Spleen (tissue), 11 donors: ENCODE results near the gene BRCA2. TPM values are rescaled to one million over a fixed set of nuclear protein-coding genes. Genes with fewer than 3 reads are reported as not detected.

ENCODE experiments used
- DNase-seq: peaks from one replicate; pipeline ENCODE4 v3.0.0-alpha.2; 2020
- H3K27ac ChIP-seq, 8 donors: fragments of 200-600 bp; sonication (generic) in 7 of 8; 1 replicate in 4 of 8; 2 replicates in 4 of 8; pipeline versions ENCODE4 v1.5.0 to v1.8.0; 2016 to 2021; ENCODE audit warnings: inconsistent platforms in 4 of 8, mild to moderate bottlenecking in 4 of 8, moderate library complexity in 1 of 8
- H3K27me3 ChIP-seq, 7 donors: fragments of 200-600 bp; sonication (generic) in 6 of 7; replicated peaks in 1 of 7; 1 replicate in 4 of 7; 2 replicates in 3 of 7; pipeline versions ENCODE4 v1.5.0 to v1.8.0; 2016 to 2021; ENCODE audit warnings: inconsistent platforms in 3 of 7, mild to moderate bottlenecking in 1 of 7
- H3K36me3 ChIP-seq, 6 donors: fragments of 200-600 bp; sonication (generic) in 5 of 6; 1 replicate in 4 of 6; 2 replicates in 2 of 6; pipeline versions ENCODE4 v1.5.0 to v1.8.0; 2016 to 2021; ENCODE audit warnings: inconsistent platforms in 2 of 6
- H3K4me1 ChIP-seq, 6 donors: fragments of 200-600 bp; sonication (generic) in 5 of 6; 1 replicate in 3 of 6; 2 replicates in 3 of 6; pipeline versions ENCODE4 v1.5.0 to v1.8.0; 2016 to 2021; ENCODE audit warnings: inconsistent platforms in 3 of 6
- H3K4me3 ChIP-seq, 8 donors: fragments of 200-600 bp; sonication (generic) in 7 of 8; 1 replicate in 4 of 8; 2 replicates in 4 of 8; pipeline versions ENCODE4 v1.5.0 to v1.8.0; 2016 to 2021; ENCODE audit warnings: inconsistent platforms in 4 of 8, mild to moderate bottlenecking in 4 of 8, moderate library complexity in 2 of 8
- H3K9me3 ChIP-seq, 8 donors: fragments of 200-600 bp; sonication (generic) in 7 of 8; 1 replicate in 4 of 8; 2 replicates in 4 of 8; pipeline versions ENCODE4 v1.5.0 to v1.8.0; 2016 to 2021; ENCODE audit warnings: inconsistent platforms in 4 of 8
- POLR2A ChIP-seq, 3 donors: fragments of 450-650 bp; IDR thresholded peaks; one replicate each; pipeline ENCODE4 v1.5.1; 2017; ENCODE audit warnings: antibody characterized with exemption in 3 of 3, mild to moderate bottlenecking in 1 of 3
- POLR2AphosphoS5 ChIP-seq, 3 donors: sonication (generic); formaldehyde crosslinking; IDR thresholded peaks; one replicate each; pipeline ENCODE4 v1.5.1; 2017; ENCODE audit warnings: antibody characterized with exemption in 3 of 3
- WGBS, 5 donors: extraction: QIAGEN DNeasy Blood & Tissue Kit in 3 of 5; methylation state at CpG; one replicate each; pipeline versions ENCODE4 v1.1.5 to v1.1.7; 2013 to 2018; 5-methylcytosine and 5-hydroxymethylcytosine counted together
- intact Hi-C: fragments of 100-400 bp; cut with DNase I; formaldehyde crosslinking; loops from one replicate; pipeline ENCODE4 v1.15.0; 2023; ENCODE audit warnings: low total_unique reads
- polyA plus RNA-seq, 3 donors: library from polyadenylated mRNA; stranded (reverse); fragments of 200-250 nt; gene quantifications; one replicate each; pipeline ENCODE4 v1.2.1, GENCODE V29; 2013
- total RNA-seq, 7 donors: library from RNA; depleted of rRNA in 3 of 7; stranded (reverse); fragments of >200 nt in 3 of 7; fragmentation: NEBNext Ultra II Directional in 4 of 7; extraction: Animal tissue kit (Norgen Biotek cat#: 25700) in 4 of 7; gene quantifications; one replicate each; pipeline versions ENCODE4 v1.1.0 to v1.2.1, GENCODE V29; 2016 to 2021
- TF ChIP-seq, protein P1 (sequence below), 11 experiments: fragments of 200-600 bp in 7 of 11; fragments of 450-650 bp in 4 of 11; sonication (generic) in 4 of 11; IDR thresholded peaks in 8 of 11; conservative IDR thresholded peaks in 3 of 11; 1 replicate in 7 of 11; 2 replicates in 4 of 11; pipeline versions ENCODE4 v1.4.0 to v1.8.0; 2016 to 2021; ENCODE audit warnings: antibody characterized with exemption in 11 of 11, inconsistent platforms in 4 of 11, mild to moderate bottlenecking in 1 of 11
- donor health status: healthy with polysubstance abuse.
- donor health status: DM: no; HTN: no; CAD: no; lungs with moderate emphysema.
- donor health status: DM: no; HTN: no; CAD: no.
- donor health status: Bipolar disorder and iron deficiency.
- donor health status: healthy.
- donor health status: DM: no; HTN: no; CAD: no.
- donor health status: DM: yes; HTN: yes; CAD: no.

The BRCA2 gene
- total and polyA plus RNA-seq, 10 donors = 0.35 to 11.2 (median 6.1) TPM

DNA sequence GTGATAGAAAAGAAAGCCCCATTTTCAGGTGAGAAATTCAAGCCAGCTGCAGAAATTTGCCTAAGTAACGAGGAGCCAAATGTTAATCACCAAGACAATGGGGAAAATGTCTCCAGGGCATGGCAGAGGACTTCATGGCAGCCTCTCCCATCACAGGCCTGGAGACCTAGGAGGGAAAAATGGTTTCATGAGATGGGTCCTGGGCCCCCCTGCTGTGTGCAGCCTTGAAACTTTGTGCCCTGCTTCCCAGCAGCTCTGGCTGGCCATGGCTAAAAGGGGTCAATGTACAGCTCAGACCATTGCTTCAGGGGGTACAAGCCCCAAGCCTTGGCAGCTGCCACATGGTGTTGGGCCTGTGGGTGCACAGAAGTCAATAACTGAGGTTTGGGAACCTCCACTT, 102.7 kb downstream of the BRCA2 start:
- intact Hi-C loops = no loop called here
- H3K36me3 ChIP-seq = peaks cover 0 to 39% (median 9%) of the 10 kb centered on the region in 6 donors
- no peak overlapping the region for H3K4me3 ChIP-seq
- H3K9me3 ChIP-seq = peaks cover 0 to 17% (median 12%) of the 10 kb centered on the region in 8 donors
- peaks cover 0 to 9% (median 0%) of the 10 kb centered on the region in 6 donors for H3K4me1 ChIP-seq
- 91 to 100% (median 97%) methylated on average over 1 of the region's 1 CpG for WGBS, 5 donors
- H3K27me3 ChIP-seq = no peaks in the 10 kb centered on the region
- TF ChIP-seq POLR2AphosphoS5 (IDR thresholded peaks at IDR 0.05) (no peak), POLR2A (IDR thresholded peaks at IDR 0.05) (no peak)
- TF ChIP-seq, protein P1, sequence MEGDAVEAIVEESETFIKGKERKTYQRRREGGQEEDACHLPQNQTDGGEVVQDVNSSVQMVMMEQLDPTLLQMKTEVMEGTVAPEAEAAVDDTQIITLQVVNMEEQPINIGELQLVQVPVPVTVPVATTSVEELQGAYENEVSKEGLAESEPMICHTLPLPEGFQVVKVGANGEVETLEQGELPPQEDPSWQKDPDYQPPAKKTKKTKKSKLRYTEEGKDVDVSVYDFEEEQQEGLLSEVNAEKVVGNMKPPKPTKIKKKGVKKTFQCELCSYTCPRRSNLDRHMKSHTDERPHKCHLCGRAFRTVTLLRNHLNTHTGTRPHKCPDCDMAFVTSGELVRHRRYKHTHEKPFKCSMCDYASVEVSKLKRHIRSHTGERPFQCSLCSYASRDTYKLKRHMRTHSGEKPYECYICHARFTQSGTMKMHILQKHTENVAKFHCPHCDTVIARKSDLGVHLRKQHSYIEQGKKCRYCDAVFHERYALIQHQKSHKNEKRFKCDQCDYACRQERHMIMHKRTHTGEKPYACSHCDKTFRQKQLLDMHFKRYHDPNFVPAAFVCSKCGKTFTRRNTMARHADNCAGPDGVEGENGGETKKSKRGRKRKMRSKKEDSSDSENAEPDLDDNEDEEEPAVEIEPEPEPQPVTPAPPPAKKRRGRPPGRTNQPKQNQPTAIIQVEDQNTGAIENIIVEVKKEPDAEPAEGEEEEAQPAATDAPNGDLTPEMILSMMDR (IDR thresholded peaks at IDR 0.05 in 8 of 11, conservative IDR thresholded peaks at IDR 0.05 in 3 of 11) = no peak
- no peak for DNase-seq
- H3K27ac ChIP-seq = no peak overlapping the region

DNA sequence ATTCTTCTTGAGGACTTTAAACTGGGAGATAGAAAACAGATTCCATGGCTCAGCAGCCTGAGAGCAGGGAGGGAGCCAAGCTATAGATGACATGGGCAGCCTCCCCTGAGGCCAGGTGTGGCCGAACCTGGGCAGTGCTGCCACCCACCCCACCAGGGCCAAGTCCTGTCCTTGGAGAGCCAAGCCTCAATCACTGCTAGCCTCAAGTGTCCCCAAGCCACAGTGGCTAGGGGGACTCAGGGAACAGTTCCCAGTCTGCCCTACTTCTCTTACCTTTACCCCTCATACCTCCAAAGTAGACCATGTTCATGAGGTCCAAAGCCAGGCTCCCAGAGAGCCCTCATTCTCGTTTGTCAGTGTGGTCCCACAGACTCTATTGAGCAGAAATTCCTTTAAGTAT, 104.6 kb downstream of the BRCA2 start:
- peak in 1 of 3 donors; percentile 17 for TF ChIP-seq POLR2AphosphoS5 (IDR thresholded peaks at IDR 0.05)
- no peak for TF ChIP-seq POLR2A (IDR thresholded peaks at IDR 0.05)
- TF ChIP-seq, protein P1 (IDR thresholded peaks at IDR 0.05 in 8 of 11, conservative IDR thresholded peaks at IDR 0.05 in 3 of 11) = no peak
- peaks cover 0 to 44% (median 9%) of the 10 kb centered on the region in 6 donors for H3K36me3 ChIP-seq
- WGBS, 5 donors = 97 to 100% (median 99%) methylated on average over 2 of the region's 2 CpGs
- intact Hi-C loops = no loop called here
- H3K4me1 ChIP-seq = peaks cover 0 to 28% (median 12%) of the 10 kb centered on the region in 6 donors
- H3K9me3 ChIP-seq = peaks cover 0 to 17% (median 12%) of the 10 kb centered on the region in 8 donors
- no peak overlapping the region for H3K27ac ChIP-seq
- H3K4me3 ChIP-seq = no peak overlapping the region
- DNase-seq = no peak
- H3K27me3 ChIP-seq = no peaks in the 10 kb centered on the region

DNA sequence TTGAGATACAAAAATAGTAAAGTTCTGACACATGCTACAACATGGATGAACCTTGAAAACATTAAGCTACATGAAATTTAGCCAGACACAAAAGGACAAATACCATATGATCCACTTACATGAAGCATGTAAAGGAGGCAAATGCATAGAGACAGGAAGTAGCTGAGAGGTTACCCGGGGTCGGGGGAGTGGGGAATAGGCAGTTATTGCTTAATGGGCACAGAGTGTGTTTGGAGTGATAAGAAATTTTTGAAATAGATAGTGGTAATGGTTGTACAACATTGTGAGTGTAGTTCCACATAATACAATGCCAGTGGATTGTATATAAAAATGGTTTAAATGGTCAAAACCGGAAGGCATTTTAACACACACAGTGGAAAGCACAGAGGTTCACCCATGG, 108.3 kb downstream of the BRCA2 start:
- H3K36me3 ChIP-seq = peaks cover 0 to 36% (median 9%) of the 10 kb centered on the region in 6 donors
- no peaks in the 10 kb centered on the region for H3K27me3 ChIP-seq
- no peak for DNase-seq
- H3K4me1 ChIP-seq = peaks cover 9 to 55% (median 32%) of the 10 kb centered on the region in 6 donors
- H3K27ac ChIP-seq = peak overlapping the region in 1 of 8 donors; percentile 15
- TF ChIP-seq POLR2A (IDR thresholded peaks at IDR 0.05) = no peak
- TF ChIP-seq, protein P1 (IDR thresholded peaks at IDR 0.05 in 8 of 11, conservative IDR thresholded peaks at IDR 0.05 in 3 of 11) = no peak
- no peak for TF ChIP-seq POLR2AphosphoS5 (IDR thresholded peaks at IDR 0.05)
- intact Hi-C loops = no loop called here
- no peak overlapping the region for H3K4me3 ChIP-seq
- H3K9me3 ChIP-seq = peaks cover 0 to 16% (median 12%) of the 10 kb centered on the region in 8 donors
- 47 to 78% (median 67%) methylated on average over 3 of the region's 3 CpGs for WGBS, 5 donors

DNA sequence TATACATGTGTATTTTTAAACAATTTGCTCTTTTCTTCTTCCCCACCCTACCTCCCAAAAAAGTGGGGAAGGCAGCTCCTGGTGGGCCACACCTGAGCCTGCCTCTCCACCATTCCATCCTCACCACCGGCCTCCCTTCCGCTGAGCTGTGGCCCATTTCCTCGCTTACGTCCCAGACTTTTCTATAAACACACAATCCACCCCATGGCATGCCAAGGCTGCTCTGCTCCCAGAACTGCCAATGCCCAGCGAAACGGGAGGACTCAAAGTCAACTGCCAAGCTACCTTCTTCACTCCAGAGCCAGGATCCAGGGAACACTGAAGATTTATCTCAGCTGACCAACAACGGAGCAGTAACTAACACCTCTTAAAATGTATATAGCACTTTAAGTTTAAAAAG, 109.8 kb downstream of the BRCA2 start:
- peak overlapping the region in 2 of 8 donors; percentile 81 for H3K4me3 ChIP-seq
- intact Hi-C loops = no loop called here

More for the DNA sequence above, 109.8 kb downstream of the BRCA2 start:
- TF ChIP-seq POLR2AphosphoS5 (IDR thresholded peaks at IDR 0.05) (no peak), POLR2A (IDR thresholded peaks at IDR 0.05) (no peak)
- TF ChIP-seq, protein P1 (IDR thresholded peaks at IDR 0.05 in 8 of 11, conservative IDR thresholded peaks at IDR 0.05 in 3 of 11) = no peak
- peak; percentile 69 for DNase-seq
- H3K27me3 ChIP-seq = no peaks in the 10 kb centered on the region
- H3K9me3 ChIP-seq = peaks cover 0 to 3% (median under 1%) of the 10 kb centered on the region in 8 donors
- 92 to 96% (median 93%) methylated on average over 7 of the region's 7 CpGs for WGBS, 5 donors
- H3K4me1 ChIP-seq = peaks cover 14 to 71% (median 41%) of the 10 kb centered on the region in 6 donors
- H3K36me3 ChIP-seq = peaks cover 0 to 25% (median 2%) of the 10 kb centered on the region in 6 donors
- peak overlapping the region in 5 of 8 donors; percentile 97 to 98 (median 98) for H3K27ac ChIP-seq
